RWPE2 (cell line): ENCODE results near the gene CCDC50.

Experiments
- ATAC-seq: fragments of 200-7000 bp; cut with Tn5 transposase; 3 replicates; pipeline ENCODE4 v1.9.1; 2021; ENCODE audit warnings: low read depth
- DNase-seq: peaks from one replicate; pipeline ENCODE4 v3.0.0-alpha.2; 2020; ENCODE audit warnings: low spot score
- H3K27ac ChIP-seq: fragments of 450-650 bp; 2 replicates; pipeline ENCODE4 v1.5.1; 2017; ENCODE audit warnings: mild to moderate bottlenecking; ENCODE audit not compliant: poor library complexity, severe bottlenecking
- H3K27me3 ChIP-seq: fragments of 250-450 bp; sonication (Bioruptor Pico); 2 replicates; pipeline ENCODE4 v1.5.1; 2021; ENCODE audit warnings: mild to moderate bottlenecking, moderate library complexity; ENCODE audit not compliant: insufficient read depth, poor library complexity, severe bottlenecking
- H3K36me3 ChIP-seq: fragments of 250-450 bp; sonication (Bioruptor Pico); 2 replicates; pipeline ENCODE4 v1.5.1; 2020; ENCODE audit warnings: low read depth, mild to moderate bottlenecking, moderate library complexity
- H3K4me1 ChIP-seq: fragments of 250-450 bp; sonication (Bioruptor Pico); 2 replicates; pipeline ENCODE4 v1.5.1; 2021; ENCODE audit warnings: mild to moderate bottlenecking, moderate library complexity; ENCODE audit not compliant: insufficient read depth, poor library complexity, severe bottlenecking
- H3K4me3 ChIP-seq: fragments of 250-450 bp; sonication (Bioruptor Pico); 2 replicates; pipeline ENCODE4 v1.5.1; 2021; ENCODE audit warnings: mild to moderate bottlenecking, moderate library complexity; ENCODE audit not compliant: severe bottlenecking
- H3K9me3 ChIP-seq: fragments of 250-450 bp; sonication (Bioruptor Pico); 2 replicates; pipeline ENCODE4 v1.5.1; 2021; ENCODE audit warnings: mild to moderate bottlenecking, moderate library complexity; ENCODE audit not compliant: severe bottlenecking
- TF ChIP-seq, protein P1 (sequence below): fragments of 450-650 bp; IDR thresholded peaks from one replicate; pipeline ENCODE4 v1.5.1; 2017; ENCODE audit warnings: mild to moderate bottlenecking, moderate library complexity; ENCODE audit not compliant: poor library complexity, severe bottlenecking

CCDC50 gene

DNA sequence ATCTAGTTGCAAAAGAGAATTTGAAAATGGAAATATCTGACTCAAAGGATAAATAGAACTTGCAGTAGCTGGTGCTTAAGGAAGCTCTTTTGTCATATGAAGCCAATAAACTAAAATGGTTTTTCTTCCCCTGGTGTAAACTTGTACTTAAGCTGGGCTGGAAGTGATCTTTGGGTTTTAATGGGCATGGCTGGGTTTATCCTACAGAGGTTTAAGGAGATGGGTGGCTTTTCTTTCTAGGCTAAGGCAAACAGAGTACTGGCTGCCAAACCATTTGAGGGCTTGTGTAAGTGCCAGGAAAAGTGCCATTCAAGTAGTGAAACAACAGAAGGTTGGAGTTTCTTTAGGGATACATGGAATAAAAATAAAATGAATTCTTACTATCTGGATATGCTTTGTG lies 13.2 kb downstream of the CCDC50 start:
- TF ChIP-seq, protein P1, sequence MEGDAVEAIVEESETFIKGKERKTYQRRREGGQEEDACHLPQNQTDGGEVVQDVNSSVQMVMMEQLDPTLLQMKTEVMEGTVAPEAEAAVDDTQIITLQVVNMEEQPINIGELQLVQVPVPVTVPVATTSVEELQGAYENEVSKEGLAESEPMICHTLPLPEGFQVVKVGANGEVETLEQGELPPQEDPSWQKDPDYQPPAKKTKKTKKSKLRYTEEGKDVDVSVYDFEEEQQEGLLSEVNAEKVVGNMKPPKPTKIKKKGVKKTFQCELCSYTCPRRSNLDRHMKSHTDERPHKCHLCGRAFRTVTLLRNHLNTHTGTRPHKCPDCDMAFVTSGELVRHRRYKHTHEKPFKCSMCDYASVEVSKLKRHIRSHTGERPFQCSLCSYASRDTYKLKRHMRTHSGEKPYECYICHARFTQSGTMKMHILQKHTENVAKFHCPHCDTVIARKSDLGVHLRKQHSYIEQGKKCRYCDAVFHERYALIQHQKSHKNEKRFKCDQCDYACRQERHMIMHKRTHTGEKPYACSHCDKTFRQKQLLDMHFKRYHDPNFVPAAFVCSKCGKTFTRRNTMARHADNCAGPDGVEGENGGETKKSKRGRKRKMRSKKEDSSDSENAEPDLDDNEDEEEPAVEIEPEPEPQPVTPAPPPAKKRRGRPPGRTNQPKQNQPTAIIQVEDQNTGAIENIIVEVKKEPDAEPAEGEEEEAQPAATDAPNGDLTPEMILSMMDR = no peak

GRCh38 chr3:191343115-191343514 lies 13.9 kb downstream of the CCDC50 start:
- Histone ChIP-seq H3K4me1 (peaks cover 24% of the 10 kb centered on the region), H3K4me3 (no peak overlapping the region), H3K27ac (no peak overlapping the region), H3K27me3 (no peaks in the 10 kb centered on the region), H3K36me3 (no peaks in the 10 kb centered on the region), H3K9me3 (no peaks in the 10 kb centered on the region)
- DNase-seq (no peak), ATAC-seq (no peak; the same call in 2 of the 3 replicates)
- TF ChIP-seq, protein P1 = no peak

More for the DNA sequence above, 13.2 kb downstream of the CCDC50 start:
- H3K36me3 ChIP-seq = no peaks in the 10 kb centered on the region
- no peak overlapping the region for H3K27ac ChIP-seq
- H3K4me3 ChIP-seq = no peak overlapping the region
- H3K4me1 ChIP-seq = peaks cover 31% of the 10 kb centered on the region
- H3K27me3 ChIP-seq = no peaks in the 10 kb centered on the region
- DNase-seq = no peak
- no peaks in the 10 kb centered on the region for H3K9me3 ChIP-seq
- no peak for ATAC-seq

GRCh38 chr3:191343913-191344312 lies 14.7 kb downstream of the CCDC50 start:
- TF ChIP-seq, protein P1 = no peak
- peaks cover 16% of the 10 kb centered on the region for H3K4me1 ChIP-seq
- ATAC-seq (no peak), DNase-seq (no peak)
- H3K4me3 ChIP-seq = no peak overlapping the region
- H3K27me3 ChIP-seq = no peaks in the 10 kb centered on the region
- H3K9me3 ChIP-seq = no peaks in the 10 kb centered on the region
- no peak overlapping the region for H3K27ac ChIP-seq
- no peaks in the 10 kb centered on the region for H3K36me3 ChIP-seq

GRCh38 chr3:191345334-191345733 lies 16.1 kb downstream of the CCDC50 start:
- no peak overlapping the region for H3K27ac ChIP-seq
- no peaks in the 10 kb centered on the region for H3K27me3 ChIP-seq
- H3K4me1 ChIP-seq = peaks cover 16% of the 10 kb centered on the region
- no peak for ATAC-seq
- H3K9me3 ChIP-seq = no peaks in the 10 kb centered on the region
- no peak for DNase-seq
- no peaks in the 10 kb centered on the region for H3K36me3 ChIP-seq
- TF ChIP-seq, protein P1 = no peak
- no peak overlapping the region for H3K4me3 ChIP-seq

- H3K9me3 ChIP-seq = no peaks in the 10 kb centered on the region
- peaks cover 35% of the 10 kb centered on the region for H3K4me1 ChIP-seq
- no peak for ATAC-seq
- no peak overlapping the region for H3K27ac ChIP-seq
- TF ChIP-seq, protein P1 = no peak
- DNase-seq = no peak
- no peaks in the 10 kb centered on the region for H3K36me3 ChIP-seq
- H3K27me3 ChIP-seq = no peaks in the 10 kb centered on the region
- no peak overlapping the region for H3K4me3 ChIP-seq
These were observed 18.0 kb downstream of the CCDC50 start for GRCh38 chr3:191347228-191347627.
